Measurements from ENCODE around the gene ZNF821.
A peak's percentile ranks its signal among the peaks of the same experiment; 100 is the strongest.

Gene ZNF821

GRCh38 chr16:71894921-71895678, 11.1 kb upstream of the ZNF821 start, which contains the start of gene IST1:
TSS of gene IST1 (plus strand) at chr16:71895531. CDS start at chr16:71915641, 20,110 bp downstream.
- TF ChIP-seq, protein P1, sequence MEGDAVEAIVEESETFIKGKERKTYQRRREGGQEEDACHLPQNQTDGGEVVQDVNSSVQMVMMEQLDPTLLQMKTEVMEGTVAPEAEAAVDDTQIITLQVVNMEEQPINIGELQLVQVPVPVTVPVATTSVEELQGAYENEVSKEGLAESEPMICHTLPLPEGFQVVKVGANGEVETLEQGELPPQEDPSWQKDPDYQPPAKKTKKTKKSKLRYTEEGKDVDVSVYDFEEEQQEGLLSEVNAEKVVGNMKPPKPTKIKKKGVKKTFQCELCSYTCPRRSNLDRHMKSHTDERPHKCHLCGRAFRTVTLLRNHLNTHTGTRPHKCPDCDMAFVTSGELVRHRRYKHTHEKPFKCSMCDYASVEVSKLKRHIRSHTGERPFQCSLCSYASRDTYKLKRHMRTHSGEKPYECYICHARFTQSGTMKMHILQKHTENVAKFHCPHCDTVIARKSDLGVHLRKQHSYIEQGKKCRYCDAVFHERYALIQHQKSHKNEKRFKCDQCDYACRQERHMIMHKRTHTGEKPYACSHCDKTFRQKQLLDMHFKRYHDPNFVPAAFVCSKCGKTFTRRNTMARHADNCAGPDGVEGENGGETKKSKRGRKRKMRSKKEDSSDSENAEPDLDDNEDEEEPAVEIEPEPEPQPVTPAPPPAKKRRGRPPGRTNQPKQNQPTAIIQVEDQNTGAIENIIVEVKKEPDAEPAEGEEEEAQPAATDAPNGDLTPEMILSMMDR (IDR thresholded peaks at IDR 0.05; ENCODE audit: low read depth, low read length, missing control alignments): no peak

GRCh38 chr16:71894229-71894920, 10.4 kb upstream of the ZNF821 start:
- peak overlapping the region; percentile 100 for H3K4me3 ChIP-seq (ENCODE audit: low read depth, low read length)
- DNase-seq (ENCODE audit: low read depth): peak; percentile 27
- TF ChIP-seq, protein P1 (IDR thresholded peaks at IDR 0.05; ENCODE audit: low read depth, low read length, missing control alignments): no peak
- in situ Hi-C loops (cut with HindIII; ENCODE audit: low sequenced_read_pairs): no loop called here

More at GRCh38 chr16:71894921-71895678, 11.1 kb upstream of the ZNF821 start, which contains the start of gene IST1:
- DNase-seq (ENCODE audit: low read depth): peak; percentile 97
- peak within 1 kb of the TSS; percentile 100 for H3K4me3 ChIP-seq (ENCODE audit: low read depth, low read length)
- in situ Hi-C loops (cut with HindIII; ENCODE audit: low sequenced_read_pairs): no loop called here

DNA sequence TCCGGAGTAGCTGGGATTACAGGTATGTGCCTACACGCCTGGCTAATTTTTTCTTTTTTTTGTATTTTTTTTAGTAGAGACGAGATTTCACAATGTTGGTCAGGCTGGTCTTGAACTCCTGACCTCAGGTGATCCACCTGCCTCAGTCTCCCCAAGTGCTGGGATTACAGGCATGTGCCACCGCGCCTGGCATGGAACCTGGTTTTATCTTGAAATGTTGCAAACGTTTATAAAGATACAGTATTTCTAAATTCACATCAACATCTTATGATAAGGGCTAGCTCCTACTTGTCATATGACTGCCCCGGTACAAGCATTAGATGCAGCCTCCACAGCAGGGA, 9.9 kb upstream of the ZNF821 start:
- in situ Hi-C loops (cut with HindIII; ENCODE audit: low sequenced_read_pairs): no loop called here
- no peak for DNase-seq (ENCODE audit: low read depth)
- peak overlapping the region; percentile 100 for H3K4me3 ChIP-seq (ENCODE audit: low read depth, low read length)
- TF ChIP-seq, protein P1 (IDR thresholded peaks at IDR 0.05; ENCODE audit: low read depth, low read length, missing control alignments): no peak

- in situ Hi-C loops (cut with HindIII; ENCODE audit: low sequenced_read_pairs): no loop called here
- DNase-seq (ENCODE audit: low read depth): no peak
- TF ChIP-seq, protein P1 (IDR thresholded peaks at IDR 0.05; ENCODE audit: low read depth, low read length, missing control alignments): no peak
- no peak overlapping the region for H3K4me3 ChIP-seq (ENCODE audit: low read depth, low read length)
Observed at GRCh38 chr16:71889147-71889546, 5.2 kb upstream of the ZNF821 start.

DNA sequence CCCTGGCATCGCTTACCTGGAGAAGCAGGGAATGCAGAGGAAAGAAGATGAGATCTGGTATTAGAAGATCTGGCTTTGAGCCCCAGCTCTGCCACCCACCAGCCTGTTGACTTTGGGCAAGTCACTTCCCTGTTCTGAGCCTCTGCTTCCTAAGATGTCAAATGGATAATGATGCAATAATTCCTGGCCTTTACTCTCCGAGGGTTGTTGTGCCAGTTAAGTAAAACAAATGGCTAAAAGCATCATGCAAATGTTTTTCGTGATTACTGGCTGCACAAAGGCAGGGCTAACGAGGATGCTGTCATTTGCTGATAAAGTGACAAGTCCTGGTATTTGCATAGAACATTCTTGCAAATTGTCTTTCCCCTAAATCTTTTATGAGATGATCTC, 1.3 kb upstream of the ZNF821 start:
- in situ Hi-C loops (cut with HindIII; ENCODE audit: low sequenced_read_pairs): no loop called here
- no peak overlapping the region for H3K4me3 ChIP-seq (ENCODE audit: low read depth, low read length)
- no peak for DNase-seq (ENCODE audit: low read depth)
- TF ChIP-seq, protein P1 (IDR thresholded peaks at IDR 0.05; ENCODE audit: low read depth, low read length, missing control alignments): no peak

GRCh38 chr16:71883168-71883848, 674 bp downstream of the ZNF821 start:
- in situ Hi-C loops (cut with HindIII; ENCODE audit: low sequenced_read_pairs): no loop called here
- peak overlapping the region; percentile 56 for H3K4me3 ChIP-seq (ENCODE audit: low read depth, low read length)
- TF ChIP-seq, protein P1 (IDR thresholded peaks at IDR 0.05; ENCODE audit: low read depth, low read length, missing control alignments): no peak
- no peak for DNase-seq (ENCODE audit: low read depth)

Measured in astrocyte of the cerebellum (primary cell).